Adrenal gland (tissue), 12 donors: ENCODE data around the gene RALB. TPM values are rescaled to one million over a fixed set of nuclear protein-coding genes. Genes with fewer than 3 reads are reported as not detected.
A peak's percentile ranks its signal among the peaks of the same experiment; 100 is the strongest.

ENCODE experiments used
- DNase-seq, 7 donors: peaks; one replicate each; pipeline ENCODE4 v3.0.0-alpha.2; 2019 to 2020
- H3K27ac ChIP-seq, 5 donors: fragments of 200-600 bp; sonication (generic) in 4 of 5; 1 replicate in 3 of 5; 2 replicates in 2 of 5; pipeline versions ENCODE4 v1.5.1 to v1.8.0; 2016 to 2020; ENCODE audit warnings: mild to moderate bottlenecking in 1 of 5
- H3K27me3 ChIP-seq: fragments of 200-600 bp; 2 replicates; pipeline ENCODE4 v1.8.0; 2021
- H3K36me3 ChIP-seq, 2 donors: fragments of 200-600 bp; replicated peaks in 1 of 2; 1 replicate in 1 of 2; 2 replicates in 1 of 2; pipeline versions ENCODE4 v1.5.1 to v1.8.0; 2018 to 2022
- H3K4me1 ChIP-seq, 2 donors: fragments of 200-600 bp; replicated peaks in 1 of 2; 1 replicate in 1 of 2; 2 replicates in 1 of 2; pipeline versions ENCODE4 v1.5.1 to v1.8.0; 2018 to 2021
- H3K4me3 ChIP-seq, 4 donors: fragments of 200-600 bp; sonication (generic) in 3 of 4; one replicate each; pipeline ENCODE4 v1.5.1; 2016 to 2018
- H3K9me3 ChIP-seq, 3 donors: fragments of 200-600 bp; sonication (generic) in 1 of 3; replicated peaks in 1 of 3; 1 replicate in 2 of 3; 2 replicates in 1 of 3; pipeline versions ENCODE4 v1.5.1 to v1.8.0; 2016 to 2021
- POLR2A ChIP-seq, 2 donors: fragments of 450-650 bp; IDR thresholded peaks; one replicate each; pipeline ENCODE4 v1.6.1; 2017; ENCODE audit warnings: antibody characterized with exemption in 2 of 2, mild to moderate bottlenecking in 2 of 2, moderate library complexity in 1 of 2
- WGBS, 4 donors: extraction: QIAGEN DNeasy Blood & Tissue Kit in 2 of 4; methylation state at CpG; one replicate each; pipeline versions ENCODE4 v1.1.5 to v1.1.7; 2013 to 2017; 5-methylcytosine and 5-hydroxymethylcytosine counted together
- intact Hi-C, 2 donors: fragments of 100-400 bp; cut with DNase I; formaldehyde crosslinking; loops; one replicate each; pipeline versions ENCODE4 v1.14.1 to v1.15.0; 2022 to 2023
- polyA plus RNA-seq, 3 donors: library from polyadenylated mRNA; stranded (reverse); fragments of 200-250 nt in 2 of 3; fragments of 350-450 nt in 1 of 3; fragmentation: Illumina TruSeq in 1 of 3; extraction: RNeasy Lipid Tissue Mini Kit (QIAGEN cat#74804) in 1 of 3; gene quantifications; one replicate each; pipeline ENCODE4 v1.2.3, GENCODE V29; 2013 to 2014
- total RNA-seq, 9 donors: library from RNA; depleted of rRNA in 4 of 9; stranded (reverse); fragments of >200 nt in 4 of 9; fragments of 120-200 nt in 1 of 9; fragmentation: NEBNext Ultra II Directional in 1 of 9; extraction: Animal tissue kit (Norgen Biotek cat#: 25700) in 1 of 9; gene quantifications; one replicate each; pipeline versions ENCODE4 v1.1.0 to v1.2.4, GENCODE V29; 2013 to 2023
- TF ChIP-seq, protein P1 (sequence below), 6 experiments: fragments of 450-650 bp in 4 of 6; fragments of 200-600 bp in 2 of 6; sonication (generic) in 1 of 6; IDR thresholded peaks; 1 replicate in 5 of 6; 2 replicates in 1 of 6; pipeline versions ENCODE4 v1.5.1 to v1.8.0; 2016 to 2021; ENCODE audit warnings: antibody characterized with exemption in 6 of 6, mild to moderate bottlenecking in 2 of 6, moderate library complexity in 1 of 6
- donor health status: healthy with polysubstance abuse.
- donor health status: Bipolar disorder and iron deficiency.
- donor health status: DM: yes; HTN: yes; CAD: no.
- donor health status: DM: no; HTN: no; CAD: no.
- donor health status: DM: no; HTN: no; CAD: no.
- donor health status: DM: yes; HTN: yes; CAD: no.

Gene RALB
- total and polyA plus RNA-seq, 12 donors, result 20.7 to 94.3 (median 51.6) TPM

DNA sequence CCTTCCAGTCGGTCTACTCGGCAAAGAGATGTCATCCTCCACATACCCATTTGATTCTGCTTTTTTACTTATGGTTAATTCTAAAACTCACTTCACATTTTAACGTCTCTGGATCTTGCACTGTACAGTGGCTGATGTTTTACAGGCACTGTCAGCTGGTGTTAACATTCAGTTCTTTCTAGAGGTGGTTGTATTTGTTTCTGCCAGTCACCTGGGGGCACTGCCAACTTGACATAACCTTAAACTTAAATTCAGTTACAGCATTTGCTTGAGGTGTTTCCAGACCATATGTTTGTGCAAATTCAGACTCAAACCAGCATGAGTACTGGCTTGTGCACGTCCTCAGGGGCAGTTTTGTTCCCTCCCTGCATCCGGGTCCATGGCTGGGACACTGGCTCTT lies 24.1 kb upstream of the RALB start:
- TF ChIP-seq, protein P1, sequence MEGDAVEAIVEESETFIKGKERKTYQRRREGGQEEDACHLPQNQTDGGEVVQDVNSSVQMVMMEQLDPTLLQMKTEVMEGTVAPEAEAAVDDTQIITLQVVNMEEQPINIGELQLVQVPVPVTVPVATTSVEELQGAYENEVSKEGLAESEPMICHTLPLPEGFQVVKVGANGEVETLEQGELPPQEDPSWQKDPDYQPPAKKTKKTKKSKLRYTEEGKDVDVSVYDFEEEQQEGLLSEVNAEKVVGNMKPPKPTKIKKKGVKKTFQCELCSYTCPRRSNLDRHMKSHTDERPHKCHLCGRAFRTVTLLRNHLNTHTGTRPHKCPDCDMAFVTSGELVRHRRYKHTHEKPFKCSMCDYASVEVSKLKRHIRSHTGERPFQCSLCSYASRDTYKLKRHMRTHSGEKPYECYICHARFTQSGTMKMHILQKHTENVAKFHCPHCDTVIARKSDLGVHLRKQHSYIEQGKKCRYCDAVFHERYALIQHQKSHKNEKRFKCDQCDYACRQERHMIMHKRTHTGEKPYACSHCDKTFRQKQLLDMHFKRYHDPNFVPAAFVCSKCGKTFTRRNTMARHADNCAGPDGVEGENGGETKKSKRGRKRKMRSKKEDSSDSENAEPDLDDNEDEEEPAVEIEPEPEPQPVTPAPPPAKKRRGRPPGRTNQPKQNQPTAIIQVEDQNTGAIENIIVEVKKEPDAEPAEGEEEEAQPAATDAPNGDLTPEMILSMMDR (IDR thresholded peaks at IDR 0.05), result no peak
- TF ChIP-seq POLR2A (IDR thresholded peaks at IDR 0.05), result no peak
- no peak overlapping the region for H3K27ac ChIP-seq
- no peaks in the 10 kb centered on the region for H3K9me3 ChIP-seq
- intact Hi-C loops, result no loop called here
- H3K4me3 ChIP-seq, result no peak overlapping the region
- no peaks in the 10 kb centered on the region for H3K27me3 ChIP-seq
- peaks cover 12 to 24% of the 10 kb centered on the region in 2 donors for H3K4me1 ChIP-seq
- no peaks in the 10 kb centered on the region for H3K36me3 ChIP-seq
- 75 to 83% (median 79%) methylated on average over 5 of the region's 5 CpGs for WGBS, 4 donors
- no peak for DNase-seq

DNA sequence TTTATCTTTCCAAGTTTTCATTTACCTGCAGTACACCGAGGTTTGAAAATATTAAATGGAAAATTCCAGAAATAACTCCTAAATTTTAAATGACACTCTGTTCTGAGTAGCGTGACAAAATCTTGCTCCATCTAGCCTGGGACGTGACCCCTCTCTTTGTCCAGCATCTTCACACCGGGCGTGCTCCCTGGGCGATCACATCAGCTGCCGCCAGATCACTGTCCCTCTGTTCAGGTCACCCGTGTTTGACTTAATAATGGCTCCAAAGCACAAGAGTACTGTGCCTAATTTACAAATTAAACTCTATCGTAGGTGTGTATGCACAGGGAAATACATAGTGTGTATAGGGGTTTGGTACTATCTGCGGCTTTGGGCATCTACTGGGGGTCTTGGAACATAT lies 23.3 kb upstream of the RALB start:
- DNase-seq, result peak in 1 of 7 donors; percentile 3
- intact Hi-C loops, result no loop called here
- no peaks in the 10 kb centered on the region for H3K9me3 ChIP-seq
- no peaks in the 10 kb centered on the region for H3K36me3 ChIP-seq
- H3K27me3 ChIP-seq, result no peaks in the 10 kb centered on the region
- no peak for TF ChIP-seq POLR2A (IDR thresholded peaks at IDR 0.05)
- TF ChIP-seq, protein P1 (IDR thresholded peaks at IDR 0.05), result no peak
- H3K4me3 ChIP-seq, result no peak overlapping the region
- 90 to 94% (median 92%) methylated on average over 10 of the region's 10 CpGs for WGBS, 4 donors
- peaks cover 12 to 17% of the 10 kb centered on the region in 2 donors for H3K4me1 ChIP-seq
- no peak overlapping the region for H3K27ac ChIP-seq

DNA sequence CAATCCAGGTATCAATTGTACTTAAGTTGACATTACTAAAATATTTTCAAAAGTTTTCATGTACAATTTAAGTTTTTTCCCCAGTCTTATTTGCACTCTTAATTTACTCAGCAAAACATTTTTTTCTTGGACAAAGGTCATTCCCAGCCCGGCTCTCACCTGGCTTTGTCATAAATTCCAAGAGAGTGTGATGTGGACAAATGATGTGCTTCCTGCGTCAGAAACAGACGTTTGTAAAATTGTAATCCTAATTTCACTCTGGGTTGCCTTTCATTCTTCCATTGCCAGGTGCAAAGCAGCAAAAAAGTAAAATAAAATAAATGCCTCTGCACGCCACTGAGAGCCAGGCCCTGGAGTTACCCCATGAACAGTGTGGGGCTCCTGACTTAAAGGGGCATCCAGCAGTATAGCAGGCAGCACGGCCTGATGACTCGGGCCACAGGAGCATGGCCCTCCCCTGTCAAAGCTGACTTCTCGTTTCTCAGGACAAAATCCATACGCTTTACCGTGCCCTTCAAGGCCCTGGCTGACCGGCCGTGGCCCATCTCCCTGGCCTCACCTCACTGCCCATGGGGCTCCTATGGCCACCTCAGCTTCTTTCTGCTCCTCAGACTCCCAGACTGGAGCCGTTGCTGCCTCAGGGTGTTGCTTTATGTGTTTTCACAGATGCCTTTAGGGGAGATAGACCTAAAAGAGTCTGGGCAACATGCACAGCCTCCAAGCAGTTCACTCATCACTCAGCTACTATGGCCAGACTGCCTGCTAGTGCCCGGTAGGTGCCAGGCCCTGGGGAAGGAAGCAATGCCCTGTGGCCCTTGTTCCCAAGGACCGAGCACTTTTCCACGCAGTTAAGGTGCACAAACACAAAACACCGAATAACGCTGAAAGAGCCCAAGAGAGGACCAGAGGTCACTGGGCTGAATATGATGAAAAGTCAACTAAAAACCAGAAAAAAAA lies 21.9 kb upstream of the RALB start:
- Histone ChIP-seq H3K9me3 (no peaks in the 10 kb centered on the region), H3K4me3 (no peak overlapping the region), H3K36me3 (no peaks in the 10 kb centered on the region), H3K27ac (no peak overlapping the region), H3K4me1 (peaks cover 12 to 17% of the 10 kb centered on the region in 2 donors), H3K27me3 (no peaks in the 10 kb centered on the region)
- 82 to 89% (median 86%) methylated on average over 16 to 17 of the region's 17 CpGs for WGBS, 4 donors
- no peak for DNase-seq
- intact Hi-C loops, result no loop called here
- no peak for TF ChIP-seq POLR2A (IDR thresholded peaks at IDR 0.05)
- TF ChIP-seq, protein P1 (IDR thresholded peaks at IDR 0.05), result no peak

GRCh38 chr2:120231564-120231973 lies 21.1 kb upstream of the RALB start:
- peak overlapping the region in 3 of 5 donors; percentile 58 to 76 (median 72) for H3K27ac ChIP-seq
- H3K27me3 ChIP-seq, result no peaks in the 10 kb centered on the region
- H3K36me3 ChIP-seq, result no peaks in the 10 kb centered on the region
- DNase-seq, result no peak
- WGBS, 4 donors, result 80 to 85% (median 85%) methylated on average over 2 to 4 of the region's 4 CpGs
- H3K9me3 ChIP-seq, result no peaks in the 10 kb centered on the region
- H3K4me1 ChIP-seq, result peaks cover 12 to 17% of the 10 kb centered on the region in 2 donors
- TF ChIP-seq, protein P1 (IDR thresholded peaks at IDR 0.05), result no peak
- no peak for TF ChIP-seq POLR2A (IDR thresholded peaks at IDR 0.05)
- peak overlapping the region in 1 of 4 donors; percentile 61 for H3K4me3 ChIP-seq
- intact Hi-C loops, result no loop called here
